ENCODE results near the gene BFSP2.

Gene BFSP2

DNA sequence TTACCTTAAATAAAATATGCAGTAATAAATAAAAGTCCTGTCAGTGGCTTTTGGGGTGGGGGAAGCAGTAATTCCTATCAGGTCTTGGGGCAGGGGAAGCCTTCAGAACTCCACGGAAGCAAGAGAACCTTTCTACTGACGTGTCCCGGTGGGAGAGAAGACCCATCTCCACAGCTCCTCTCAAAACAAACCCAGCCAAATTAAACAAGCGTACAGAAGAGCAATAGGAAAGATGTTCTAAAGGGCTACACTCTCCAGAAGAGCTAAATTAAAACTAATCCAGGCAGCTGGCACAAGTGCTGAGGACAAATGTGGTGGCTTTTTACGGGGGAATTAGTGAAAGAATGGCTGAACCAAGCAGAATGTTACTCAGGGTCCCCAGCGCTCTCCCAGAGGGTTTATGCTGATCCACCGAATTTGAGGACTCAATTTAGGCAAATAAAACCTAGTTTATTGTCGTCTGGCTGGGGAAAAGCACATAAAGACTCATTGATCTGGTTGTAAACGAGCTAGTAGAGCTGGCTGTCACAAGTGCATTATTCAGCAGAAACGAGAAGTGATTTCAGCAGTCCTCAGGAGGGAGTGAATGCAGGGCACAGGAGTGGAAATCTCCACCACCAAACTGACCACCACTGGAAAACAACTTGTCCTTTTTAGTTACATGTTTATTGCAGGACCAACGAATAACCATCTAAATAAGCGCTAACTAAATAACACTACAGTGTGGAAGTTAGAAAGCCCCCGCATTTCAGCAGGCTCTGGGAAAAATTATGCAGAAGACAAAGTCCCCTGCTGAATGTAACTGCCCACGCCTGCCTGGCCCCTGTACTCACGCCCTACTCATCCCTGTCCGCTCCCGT lies 13.5 kb downstream of the BFSP2 start:
- peak; percentile 37 for DNase-seq (ENCODE audit: low read depth)
- peak overlapping the region; percentile 32 for H3K4me3 ChIP-seq (ENCODE audit: low read length)
- TF ChIP-seq, protein P1, sequence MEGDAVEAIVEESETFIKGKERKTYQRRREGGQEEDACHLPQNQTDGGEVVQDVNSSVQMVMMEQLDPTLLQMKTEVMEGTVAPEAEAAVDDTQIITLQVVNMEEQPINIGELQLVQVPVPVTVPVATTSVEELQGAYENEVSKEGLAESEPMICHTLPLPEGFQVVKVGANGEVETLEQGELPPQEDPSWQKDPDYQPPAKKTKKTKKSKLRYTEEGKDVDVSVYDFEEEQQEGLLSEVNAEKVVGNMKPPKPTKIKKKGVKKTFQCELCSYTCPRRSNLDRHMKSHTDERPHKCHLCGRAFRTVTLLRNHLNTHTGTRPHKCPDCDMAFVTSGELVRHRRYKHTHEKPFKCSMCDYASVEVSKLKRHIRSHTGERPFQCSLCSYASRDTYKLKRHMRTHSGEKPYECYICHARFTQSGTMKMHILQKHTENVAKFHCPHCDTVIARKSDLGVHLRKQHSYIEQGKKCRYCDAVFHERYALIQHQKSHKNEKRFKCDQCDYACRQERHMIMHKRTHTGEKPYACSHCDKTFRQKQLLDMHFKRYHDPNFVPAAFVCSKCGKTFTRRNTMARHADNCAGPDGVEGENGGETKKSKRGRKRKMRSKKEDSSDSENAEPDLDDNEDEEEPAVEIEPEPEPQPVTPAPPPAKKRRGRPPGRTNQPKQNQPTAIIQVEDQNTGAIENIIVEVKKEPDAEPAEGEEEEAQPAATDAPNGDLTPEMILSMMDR (conservative IDR thresholded peaks at IDR 0.05; ENCODE audit: low read length): no peak

DNA sequence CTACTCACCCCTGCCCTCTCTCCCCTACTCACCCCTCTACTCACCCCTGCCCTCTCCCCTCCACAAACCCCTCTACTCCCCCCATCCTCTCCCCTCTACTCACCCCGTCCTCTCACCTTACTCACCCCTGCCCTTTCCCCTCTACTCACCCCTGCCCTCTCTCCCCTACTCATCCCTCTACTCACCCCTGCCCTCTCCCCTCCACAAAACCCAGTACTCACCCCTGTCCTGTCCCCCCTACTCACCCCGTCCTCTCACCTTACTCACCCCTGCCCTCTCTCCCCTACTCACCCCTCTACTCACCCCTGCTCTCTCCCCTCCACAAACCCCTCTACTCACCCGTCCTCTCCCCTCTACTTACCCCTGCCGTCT lies 14.2 kb downstream of the BFSP2 start:
- TF ChIP-seq, protein P1 (conservative IDR thresholded peaks at IDR 0.05; ENCODE audit: low read length): no peak
- no peak overlapping the region for H3K4me3 ChIP-seq (ENCODE audit: low read length)
- DNase-seq (ENCODE audit: low read depth): no peak

- TF ChIP-seq, protein P1 (conservative IDR thresholded peaks at IDR 0.05; ENCODE audit: low read length): no peak
- no peak for DNase-seq (ENCODE audit: low read depth)
- H3K4me3 ChIP-seq (ENCODE audit: low read length): no peak overlapping the region
Observed at GRCh38 chr3:133418361-133418760, 18.5 kb downstream of the BFSP2 start.

GRCh38 chr3:133419151-133419909 lies 19.5 kb downstream of the BFSP2 start:
- H3K4me3 ChIP-seq (ENCODE audit: low read length): no peak overlapping the region
- TF ChIP-seq, protein P1 (conservative IDR thresholded peaks at IDR 0.05; ENCODE audit: low read length): no peak
- no peak for DNase-seq (ENCODE audit: low read depth)

GRCh38 chr3:133424937-133425869 lies 25.3 kb downstream of the BFSP2 start:
- H3K4me3 ChIP-seq (ENCODE audit: low read length): no peak overlapping the region
- TF ChIP-seq, protein P1 (conservative IDR thresholded peaks at IDR 0.05; ENCODE audit: low read length): no peak
- no peak for DNase-seq (ENCODE audit: low read depth)

DNA sequence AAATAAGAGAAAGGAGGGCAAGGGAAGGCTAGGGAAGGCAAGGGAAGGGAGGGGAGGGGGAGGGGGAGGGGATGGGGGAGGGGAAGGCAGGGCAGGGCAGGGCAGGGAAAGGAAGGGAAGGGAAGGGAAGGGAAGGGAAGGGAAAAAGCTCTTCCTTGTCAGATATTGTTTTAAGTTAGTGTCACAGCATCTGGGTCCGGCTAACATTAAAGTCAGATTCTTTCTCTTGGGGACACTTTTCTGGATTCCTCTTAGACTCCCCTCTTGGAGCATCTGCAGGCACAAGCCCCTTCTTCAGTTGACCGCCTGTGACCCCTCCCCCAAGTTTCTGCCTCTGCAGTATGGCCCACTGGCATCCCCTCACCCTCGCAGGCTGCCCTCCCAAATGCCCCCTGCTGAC lies 26.0 kb downstream of the BFSP2 start:
- TF ChIP-seq, protein P1 (conservative IDR thresholded peaks at IDR 0.05; ENCODE audit: low read length): no peak
- no peak overlapping the region for H3K4me3 ChIP-seq (ENCODE audit: low read length)
- no peak for DNase-seq (ENCODE audit: low read depth)

All from AG10803 (cell line).